ENCODE measurements around the gene ARHGAP28.

DNA sequence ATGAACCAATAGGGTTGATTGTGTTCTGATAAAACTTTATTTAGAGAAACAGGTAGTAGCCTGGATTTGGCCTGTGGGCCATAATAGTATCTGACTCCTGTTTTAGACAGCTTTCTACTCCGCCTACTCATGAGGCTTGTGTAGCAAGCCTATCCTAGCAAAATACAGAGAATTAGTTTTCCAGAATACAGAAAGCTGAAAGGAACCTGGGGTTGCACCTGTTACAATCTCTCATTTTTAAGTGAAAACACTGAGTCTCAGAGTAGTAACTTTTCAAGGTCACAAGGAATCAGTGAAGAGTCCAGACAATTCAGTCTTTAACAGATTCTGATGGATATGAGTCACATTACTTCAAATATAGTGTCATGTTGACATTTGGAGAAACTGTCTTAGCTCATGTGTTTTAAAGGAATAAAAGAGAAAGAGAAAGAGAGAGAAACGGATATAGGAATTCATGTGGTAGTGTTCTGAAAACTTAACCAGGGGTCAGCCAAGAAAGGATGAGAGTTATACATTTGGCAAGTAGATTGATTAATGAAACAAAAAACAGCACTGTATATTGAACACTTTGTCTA, 17.0 kb downstream of the ARHGAP28 start:
- TF ChIP-seq POLR2AphosphoS5 (IDR thresholded peaks at IDR 0.05; ENCODE audit: low read depth, low read length), result no peak
- TF ChIP-seq POLR2A (IDR thresholded peaks at IDR 0.05; ENCODE audit: low read depth, low read length), result no peak
- no peak for TF ChIP-seq TAF1 (IDR thresholded peaks at IDR 0.05; ENCODE audit: low read depth, low read length)
- TF ChIP-seq SPI1 (IDR thresholded peaks at IDR 0.05; ENCODE audit: low read depth, low read length), result no peak
- no peak for TF ChIP-seq PAX5 (IDR thresholded peaks at IDR 0.05; ENCODE audit: insufficient read depth, low read length, severe bottlenecking)

Measured in GM12891 (cell line).